Measurements from ENCODE around the gene CEACAM3.
A peak's percentile ranks its signal among the peaks of the same experiment; 100 is the strongest.

The CEACAM3 gene

DNA sequence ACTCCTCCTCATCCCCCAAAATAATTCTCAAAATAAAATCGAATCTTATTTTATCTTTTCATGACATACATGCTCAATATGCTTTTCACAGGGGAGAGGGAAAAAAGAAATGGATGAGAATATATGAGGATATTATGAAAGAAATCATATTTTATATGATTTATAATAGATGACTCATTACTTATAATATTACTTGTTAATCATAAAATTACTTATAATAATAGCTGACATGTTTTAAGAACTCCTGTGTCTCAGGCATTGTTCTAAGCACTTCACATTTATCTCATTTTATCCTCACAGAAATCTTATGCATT is 3.0 kb upstream of the CEACAM3 start:
- no peak for DNase-seq

DNA sequence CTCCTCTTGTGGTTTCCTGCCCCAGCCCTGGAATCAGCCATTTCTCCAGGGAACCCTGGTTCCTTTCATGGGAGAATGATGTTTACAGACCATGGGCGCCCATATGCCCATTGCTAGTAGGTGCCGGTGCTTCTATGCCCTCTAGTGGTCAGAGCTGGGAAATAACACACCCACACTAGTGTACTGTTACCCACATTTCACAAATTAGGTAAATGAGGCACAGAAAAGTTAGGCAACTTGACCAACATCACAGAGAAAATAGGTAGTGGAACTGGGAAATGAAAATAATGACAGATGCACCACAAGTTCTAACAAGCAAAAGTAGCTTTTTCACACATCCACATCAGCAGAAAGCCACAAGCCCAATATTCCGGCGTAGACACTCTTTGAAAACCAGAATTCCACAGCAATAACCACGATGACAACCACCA is 1.3 kb upstream of the CEACAM3 start:
- peak; percentile 67 to 71 for DNase-seq

DNA sequence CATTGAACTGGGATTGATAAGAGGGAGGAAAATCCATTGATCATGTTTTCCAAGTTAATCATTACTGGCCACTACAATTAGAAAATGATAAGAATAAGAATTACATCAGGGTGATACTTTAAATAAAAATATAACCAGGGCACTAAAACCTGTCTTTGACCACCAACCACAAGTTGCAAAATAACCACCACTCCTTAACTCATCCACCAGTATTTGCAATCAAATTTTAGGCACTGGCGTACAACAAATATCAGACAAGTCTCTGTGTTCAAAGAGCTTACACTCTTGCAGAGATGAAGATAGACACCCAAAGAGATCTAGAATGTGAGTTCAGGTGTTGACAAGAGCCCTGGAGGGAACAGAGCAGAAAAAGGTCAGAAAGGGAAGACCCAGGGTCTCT is 514 bp downstream of the CEACAM3 start:
- no peak for DNase-seq

DNA sequence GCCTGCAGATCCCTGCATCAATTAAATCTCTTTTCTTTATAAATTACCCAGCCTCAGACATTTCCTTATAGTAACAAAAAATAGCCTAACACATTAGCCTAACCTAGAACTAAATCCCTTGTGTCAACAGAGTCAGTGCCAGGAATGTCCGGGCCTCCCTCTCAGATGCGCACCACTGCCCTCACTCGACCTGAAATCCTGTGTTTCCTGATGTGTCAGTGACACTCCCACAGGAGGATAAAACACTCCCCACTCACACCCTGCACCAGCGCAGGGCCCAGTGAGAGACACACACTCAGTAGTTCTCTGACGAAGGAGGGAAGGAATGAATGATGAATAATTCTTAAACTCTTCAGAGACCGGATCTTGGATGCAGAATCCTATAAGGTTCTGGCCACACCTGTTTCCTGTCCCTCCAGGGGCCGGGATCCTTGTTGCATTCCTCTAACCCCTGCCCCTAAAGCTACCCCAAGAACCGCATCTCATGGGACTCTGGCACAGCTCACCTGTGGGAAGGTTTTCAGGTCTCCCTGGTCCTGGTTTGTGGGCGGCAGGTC is 3.1 kb downstream of the CEACAM3 start:
- no peak for DNase-seq

DNA sequence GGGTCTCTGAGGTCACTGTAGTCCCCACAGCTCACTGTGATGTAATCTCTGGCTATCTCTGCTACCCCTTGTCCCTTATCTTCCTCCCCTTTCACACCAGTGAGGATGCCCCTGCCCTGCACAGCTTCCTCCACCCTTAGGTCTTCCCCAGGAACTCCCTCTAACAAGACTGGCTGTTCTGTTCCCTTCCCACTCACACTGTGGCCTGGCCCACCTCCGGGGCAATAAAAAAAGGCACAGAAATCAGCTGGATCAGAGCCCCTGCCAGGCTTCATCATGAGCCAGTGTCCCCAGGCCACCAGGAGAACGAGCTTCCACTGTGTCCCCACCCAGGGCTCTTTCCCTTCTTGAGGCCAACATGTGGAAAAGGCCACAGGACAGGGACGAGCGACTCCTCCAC is 4.6 kb downstream of the CEACAM3 start:
- DNase-seq = no peak

DNA sequence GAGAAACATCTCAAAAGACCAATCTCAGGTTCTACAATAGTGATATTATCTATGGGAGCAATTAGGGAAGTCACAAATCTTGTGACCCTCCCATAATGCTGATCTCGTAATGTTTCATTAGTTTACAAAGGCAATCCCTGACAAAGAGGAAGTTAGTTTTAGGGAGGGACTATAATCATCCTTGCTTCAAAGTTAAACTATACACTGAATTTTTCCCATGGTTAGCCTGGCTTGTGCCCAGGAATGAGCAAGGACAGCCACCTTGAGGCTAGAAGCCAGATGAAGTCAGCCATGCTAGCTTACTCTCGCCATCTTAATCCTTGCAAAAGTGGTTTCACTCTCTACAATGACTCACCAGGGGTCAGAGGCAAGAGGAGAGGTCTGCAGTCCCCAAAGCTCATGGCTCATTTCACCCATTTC is 5.4 kb downstream of the CEACAM3 start:
- no peak for DNase-seq

DNA sequence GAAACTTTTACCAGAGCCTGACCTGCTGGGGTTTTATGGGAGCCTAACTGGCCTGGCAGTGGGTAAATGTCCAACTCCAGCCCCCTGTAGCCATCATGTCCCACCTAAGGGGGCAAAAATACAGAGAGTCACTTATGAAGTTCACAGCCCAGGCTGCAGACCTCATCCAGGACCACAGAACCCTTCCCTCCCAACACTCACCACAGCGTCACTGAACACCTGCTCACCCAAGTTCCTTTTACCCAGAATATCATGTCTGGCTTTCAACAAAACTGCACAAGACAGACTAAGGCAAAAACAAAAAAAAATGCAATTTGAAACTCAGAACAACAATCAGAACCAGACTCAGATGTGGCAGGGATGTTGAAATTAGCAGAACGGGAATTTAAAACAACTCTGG is 6.4 kb downstream of the CEACAM3 start:
- DNase-seq = peak in 1 of 2 donors; percentile 24

DNA sequence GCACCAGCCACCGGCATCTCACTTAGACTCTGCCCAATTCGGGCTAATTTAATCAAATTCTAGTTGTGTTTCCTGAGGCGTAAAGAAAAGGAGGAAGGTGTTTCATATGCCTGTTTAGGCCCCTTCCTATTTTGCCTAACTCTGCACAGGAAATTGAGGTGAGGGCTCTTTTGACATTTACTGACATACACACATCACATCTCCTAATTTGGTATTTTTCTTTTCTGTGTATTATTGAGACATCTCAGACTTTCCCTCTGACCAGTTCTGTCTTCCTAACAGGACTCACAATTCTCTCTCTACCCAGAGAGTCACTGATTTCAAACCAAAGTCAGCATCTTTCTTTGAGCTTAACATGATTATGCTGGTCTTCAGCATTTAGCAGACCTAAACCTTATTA is 7.9 kb downstream of the CEACAM3 start:
- no peak for DNase-seq

DNA sequence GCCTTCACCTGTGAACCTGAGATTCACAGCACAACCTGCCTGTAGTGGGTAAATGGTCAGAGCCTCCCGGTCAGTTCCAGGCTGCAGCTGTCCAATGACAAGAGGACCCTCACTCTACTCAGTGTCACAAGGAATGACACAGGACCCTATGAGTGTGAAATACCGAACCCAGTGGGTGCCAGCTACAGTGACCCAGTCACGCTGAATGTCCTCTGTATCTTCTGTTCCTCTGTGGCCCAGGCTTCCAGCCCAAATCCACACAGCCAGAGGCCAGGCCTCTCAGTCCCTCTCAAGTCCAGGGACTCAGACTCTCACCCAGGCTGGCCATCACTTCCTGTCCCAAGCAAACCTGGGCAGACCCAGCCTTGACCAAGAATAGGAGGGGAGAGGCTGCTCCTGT is 10.8 kb downstream of the CEACAM3 start:
- no peak for DNase-seq

DNA sequence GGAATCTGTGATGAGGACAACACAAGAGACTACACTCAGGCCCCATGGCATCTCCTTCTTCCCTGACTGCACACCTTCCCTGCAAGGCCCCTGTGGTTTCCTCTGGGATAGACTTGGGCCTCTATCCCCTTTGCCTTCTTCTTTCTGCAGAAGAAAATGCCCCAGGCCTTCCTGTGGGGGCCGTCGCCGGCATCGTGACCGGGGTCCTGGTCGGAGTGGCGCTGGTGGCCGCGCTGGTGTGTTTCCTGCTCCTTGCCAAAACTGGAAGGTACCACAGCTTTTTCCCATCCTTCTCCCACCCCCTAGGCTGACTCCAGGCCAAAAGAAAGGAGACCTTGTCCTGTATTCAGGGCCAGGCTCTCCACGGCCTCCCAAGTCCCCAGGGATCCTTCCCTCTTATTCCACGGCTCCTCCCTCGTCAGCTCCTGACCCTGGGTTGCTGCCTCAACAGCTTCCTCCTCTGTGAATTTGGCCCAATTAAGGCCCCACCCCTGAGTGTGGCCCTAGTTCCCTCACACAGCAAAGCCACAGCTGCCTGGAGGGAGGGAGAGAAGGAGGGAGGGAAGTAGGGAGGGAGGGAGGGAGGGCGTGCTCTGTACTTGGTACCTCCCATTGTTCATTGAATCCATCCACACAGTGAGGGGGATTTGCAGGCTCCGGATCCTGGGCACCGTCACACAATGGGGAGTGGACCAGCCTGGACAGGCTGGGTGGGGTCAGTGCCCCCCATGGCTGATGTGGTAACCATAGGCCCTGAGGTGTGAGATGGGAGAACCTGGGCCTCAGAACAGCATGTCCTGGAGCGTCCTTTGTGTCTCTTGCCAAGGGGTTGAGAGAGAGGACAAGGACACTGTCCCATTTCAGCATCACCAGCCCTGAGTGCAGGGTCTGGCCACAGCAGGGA is 12.5 kb downstream of the CEACAM3 start:
- DNase-seq = peak in 1 of 2 donors; percentile 51

DNA sequence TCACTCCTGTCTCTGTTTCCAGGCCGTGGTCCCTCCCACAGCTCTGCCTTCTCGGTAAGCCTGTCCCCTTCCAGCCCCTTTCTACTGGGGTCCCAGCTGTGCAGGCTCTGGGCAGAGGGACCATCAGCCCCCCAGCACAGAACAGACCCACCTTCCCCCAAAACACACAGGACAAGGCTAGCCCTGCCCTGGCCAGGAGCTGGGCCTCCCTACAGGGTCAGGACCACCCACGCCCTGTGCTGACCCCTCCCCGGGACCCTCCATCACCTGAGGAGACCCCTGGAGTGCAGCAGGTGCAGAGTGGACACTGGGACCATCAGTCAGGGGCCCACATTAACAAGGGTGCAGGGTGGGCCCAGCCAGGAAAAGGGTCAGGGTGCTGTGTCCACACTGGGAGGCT is 13.9 kb downstream of the CEACAM3 start:
- no peak for DNase-seq

DNA sequence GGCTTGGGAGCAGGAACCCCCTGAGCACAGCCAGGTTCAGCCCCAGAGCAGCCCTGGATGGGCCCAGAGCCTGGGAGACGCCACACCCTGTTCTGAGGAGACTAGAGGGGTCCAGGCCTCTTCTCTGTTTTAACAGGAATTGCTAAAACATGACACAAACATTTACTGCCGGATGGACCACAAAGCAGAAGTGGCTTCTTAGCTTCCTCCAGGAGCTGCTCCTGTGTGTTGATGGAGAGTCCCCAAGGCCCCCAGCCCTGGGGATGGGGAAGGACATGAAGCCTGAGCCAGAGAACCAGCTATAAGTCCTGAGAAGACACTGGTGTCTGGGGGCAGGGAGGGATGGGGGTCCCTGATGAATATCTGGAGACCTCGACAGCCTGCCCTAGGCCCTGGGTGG is 14.6 kb downstream of the CEACAM3 start:
- DNase-seq = peak; percentile 22 to 64

DNA sequence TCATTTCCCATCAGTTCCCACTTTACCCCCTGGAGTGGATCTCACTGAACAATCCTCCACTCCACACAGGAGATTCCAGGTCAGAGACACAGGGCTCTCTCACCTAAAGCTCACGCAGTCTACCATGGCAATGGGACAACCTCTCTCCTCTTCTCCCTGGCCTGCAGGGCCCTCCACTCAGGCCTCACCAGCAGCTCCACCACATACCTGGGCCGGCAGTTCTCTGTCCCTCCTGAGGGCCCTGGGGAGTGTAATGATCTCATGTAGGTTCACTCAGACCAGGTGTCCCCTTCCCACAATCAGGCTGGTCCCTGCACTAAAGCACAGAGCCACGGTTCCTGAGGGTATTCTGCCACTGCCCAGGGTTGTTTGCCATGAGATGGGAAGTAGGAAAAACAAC is 15.6 kb downstream of the CEACAM3 start:
- no peak for DNase-seq

DNA sequence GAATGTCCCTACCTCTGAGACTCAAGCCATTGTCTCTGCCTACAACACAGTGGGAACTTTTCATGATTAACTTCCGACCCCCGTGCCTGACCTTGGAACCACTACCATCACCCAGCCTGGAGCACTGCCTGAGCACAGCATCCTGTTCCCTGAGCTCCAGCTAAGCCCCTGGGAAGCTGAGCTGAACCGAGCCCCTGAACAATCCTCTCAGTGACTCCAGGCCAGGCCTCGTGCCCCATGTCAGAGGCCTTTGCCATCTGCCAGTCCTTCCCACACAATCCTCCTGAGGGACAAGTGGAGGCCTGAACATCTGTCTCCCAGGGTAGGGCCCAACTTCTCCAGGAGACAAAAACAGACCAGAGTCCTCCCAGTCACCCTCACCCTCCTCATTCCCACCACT is 17.5 kb downstream of the CEACAM3 start:
- no peak for DNase-seq

DNA sequence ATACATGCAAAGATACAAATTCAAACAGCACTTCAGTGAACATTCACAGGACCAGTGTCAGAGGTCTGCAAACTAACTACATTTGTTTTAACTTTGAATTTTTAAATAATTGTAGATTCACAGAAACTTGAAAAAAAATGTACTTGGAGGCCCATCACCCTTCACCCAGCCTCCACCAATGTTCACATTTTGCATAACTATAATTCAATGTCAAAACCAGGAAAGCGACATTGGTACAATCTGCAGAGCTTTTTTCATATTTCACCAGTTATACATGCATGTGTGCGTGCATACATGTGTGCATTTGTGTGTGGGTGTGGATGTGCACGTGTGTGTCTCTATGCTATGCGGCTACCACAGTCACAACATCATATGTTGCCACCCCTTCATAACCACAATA is 18.9 kb downstream of the CEACAM3 start:
- DNase-seq = no peak

DNA sequence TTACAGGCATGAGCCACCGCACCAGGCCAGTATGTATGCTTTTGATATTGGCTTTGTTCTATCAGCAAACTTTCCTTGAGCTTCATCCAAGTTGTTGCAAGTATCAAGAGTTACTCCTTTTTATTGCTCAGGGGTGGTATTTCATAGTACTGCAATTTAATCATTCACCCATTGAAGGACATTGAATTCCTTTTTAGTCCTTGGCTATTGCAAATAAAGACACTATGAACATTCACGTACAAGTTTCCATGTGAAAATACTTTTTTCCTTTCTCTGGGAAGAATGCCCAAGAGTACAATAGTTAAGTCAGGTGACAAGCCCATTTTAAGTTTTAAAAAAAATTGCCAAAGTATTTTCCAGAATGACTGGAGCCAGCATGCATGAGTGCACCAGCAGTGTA is 20.4 kb downstream of the CEACAM3 start:
- no peak for DNase-seq

DNA sequence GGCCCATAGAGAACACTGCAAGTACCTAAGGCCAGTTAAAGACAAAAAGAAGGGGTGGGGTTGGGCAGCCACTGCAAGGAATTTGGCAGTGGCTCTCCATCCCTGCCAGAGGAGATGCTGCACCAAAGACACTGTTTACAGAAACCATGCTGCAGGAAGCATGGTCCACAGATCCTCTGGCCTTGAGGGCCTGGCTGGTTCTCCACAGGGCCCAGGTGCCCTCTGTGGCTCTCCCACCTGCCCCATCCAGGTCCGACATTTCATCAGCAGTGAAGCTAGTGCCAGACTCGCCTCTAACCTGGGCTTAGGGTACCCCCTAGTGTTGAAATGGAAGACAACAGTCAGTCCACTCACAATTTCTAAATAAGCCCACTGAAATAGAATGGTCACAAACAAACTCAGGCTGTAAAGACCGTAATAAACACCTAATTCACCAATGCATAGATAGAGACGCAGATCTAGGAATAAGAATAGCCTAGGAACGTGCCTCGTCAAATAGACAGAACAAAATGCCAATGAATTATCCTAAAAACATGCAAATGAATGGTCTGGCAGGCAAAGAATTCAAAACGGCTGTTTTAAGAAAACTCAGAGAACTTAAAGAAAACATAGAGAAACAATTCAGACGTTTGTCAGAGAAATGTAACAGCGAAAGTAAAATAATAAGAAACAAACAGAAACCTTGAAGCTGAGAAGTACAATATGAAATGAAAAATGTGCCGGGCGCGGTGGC is 24.8 kb downstream of the CEACAM3 start:
- DNase-seq = peak; percentile 64 to 66

DNA sequence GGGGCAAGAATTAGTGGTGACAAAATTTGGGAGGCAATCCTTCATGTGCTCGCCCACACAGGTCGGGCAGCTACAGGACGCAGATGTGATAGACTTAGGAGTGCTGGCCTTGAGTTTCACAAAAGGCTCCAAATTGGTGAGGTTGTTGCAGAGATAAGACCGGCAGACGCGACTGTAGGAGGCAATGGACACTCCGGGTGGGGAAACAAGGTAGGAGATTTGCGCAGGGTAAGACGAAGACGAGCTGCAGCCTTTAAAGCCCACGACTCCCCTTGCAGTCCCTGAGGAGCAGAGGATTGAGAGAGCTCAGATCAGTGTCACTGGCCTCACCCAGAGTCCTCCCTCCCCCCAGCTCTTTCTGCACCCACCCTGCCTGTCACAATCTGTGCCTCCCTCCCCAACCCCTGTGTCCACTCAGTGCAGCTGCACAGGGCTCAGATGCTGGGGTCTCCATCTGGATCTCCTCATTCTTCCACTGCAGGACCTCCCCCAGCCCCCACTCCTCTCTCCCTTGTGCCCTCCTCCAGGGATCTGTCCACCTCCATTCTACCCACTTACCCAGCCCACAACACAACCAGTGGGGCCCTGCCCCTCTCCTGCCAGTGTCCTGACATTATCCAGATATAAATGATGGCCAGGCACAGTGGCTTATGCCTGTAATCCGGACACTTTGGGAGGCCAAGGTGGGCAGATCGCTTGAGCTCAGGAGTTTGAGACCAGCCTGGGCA is 41.8 kb downstream of the CEACAM3 start:
- no peak for DNase-seq

DNA sequence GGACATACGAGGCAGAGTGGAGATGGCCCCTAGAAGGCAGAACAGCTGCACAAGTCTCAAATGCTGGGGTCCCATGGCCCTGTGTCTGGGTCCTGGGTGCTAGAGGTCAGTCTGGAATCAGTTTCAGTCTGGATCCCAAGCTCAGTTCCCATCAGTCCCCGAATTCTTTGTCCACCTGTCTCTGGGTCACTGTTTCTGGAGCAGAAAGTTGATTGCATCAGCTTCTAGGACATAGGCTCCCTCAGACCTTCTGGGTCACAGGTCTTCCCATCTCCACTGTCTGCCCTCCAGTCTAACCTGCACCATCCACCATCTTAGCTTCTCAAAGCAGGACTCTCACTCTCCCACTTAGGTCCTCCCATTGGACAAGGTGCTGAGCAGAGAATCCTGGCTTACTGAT is 42.8 kb downstream of the CEACAM3 start:
- DNase-seq = no peak

DNA sequence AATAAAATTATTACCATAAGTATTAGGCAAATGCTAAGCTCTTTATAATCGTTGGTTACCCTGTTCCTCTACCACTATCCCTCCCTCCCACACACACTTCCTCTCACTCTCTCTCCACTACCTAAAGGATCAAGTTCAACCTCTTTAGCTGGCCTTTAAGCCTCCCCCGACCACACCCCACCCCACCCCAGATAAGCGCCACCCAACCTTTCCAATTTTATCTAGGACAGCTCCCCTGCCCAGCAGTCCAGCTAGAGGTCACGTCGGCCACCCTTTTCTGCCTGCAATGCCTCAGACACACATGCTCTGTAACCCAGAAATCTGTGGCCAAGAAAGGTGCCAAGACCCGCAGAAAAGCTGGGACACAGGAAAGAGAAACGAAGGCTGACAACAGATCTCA is 47.0 kb downstream of the CEACAM3 start:
- no peak for DNase-seq

DNA sequence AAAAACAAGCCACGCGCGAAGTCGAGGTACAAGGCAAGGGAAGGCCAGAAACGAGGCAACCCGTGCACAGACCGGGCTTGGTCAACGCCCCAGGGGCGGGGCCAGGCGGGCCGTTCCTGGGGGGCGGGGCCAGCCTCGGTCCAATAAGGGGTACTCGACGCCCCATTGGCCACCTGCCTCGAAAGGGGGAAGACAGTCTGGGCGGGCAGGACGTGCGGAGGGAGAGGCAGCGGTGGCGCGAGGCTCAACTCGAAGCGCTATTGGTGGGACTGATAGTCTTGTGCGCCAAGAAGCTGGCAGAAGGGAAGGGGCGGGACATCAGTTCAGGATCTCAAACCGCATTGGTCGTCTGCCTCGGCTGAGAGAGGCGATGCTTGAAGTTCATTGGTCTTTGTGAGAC is 48.2 kb downstream of the CEACAM3 start, which contains the start of gene LYPD4:
TSS of gene LYPD4 (minus strand) at position 83 of the 400 bp plus-strand sequence. CDS start 5,398 bp downstream, outside the sequence.
- no peak for DNase-seq

DNA sequence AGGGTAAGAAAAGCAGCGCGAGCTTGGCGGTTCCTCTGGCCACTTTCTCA is 48.4 kb downstream of the CEACAM3 start, which contains the start of gene DMRTC2:
TSS of gene DMRTC2 (plus strand) at position 42 of the 50 bp plus-strand sequence. CDS start 2,387 bp downstream, outside the sequence.
- no peak for DNase-seq

DNA sequence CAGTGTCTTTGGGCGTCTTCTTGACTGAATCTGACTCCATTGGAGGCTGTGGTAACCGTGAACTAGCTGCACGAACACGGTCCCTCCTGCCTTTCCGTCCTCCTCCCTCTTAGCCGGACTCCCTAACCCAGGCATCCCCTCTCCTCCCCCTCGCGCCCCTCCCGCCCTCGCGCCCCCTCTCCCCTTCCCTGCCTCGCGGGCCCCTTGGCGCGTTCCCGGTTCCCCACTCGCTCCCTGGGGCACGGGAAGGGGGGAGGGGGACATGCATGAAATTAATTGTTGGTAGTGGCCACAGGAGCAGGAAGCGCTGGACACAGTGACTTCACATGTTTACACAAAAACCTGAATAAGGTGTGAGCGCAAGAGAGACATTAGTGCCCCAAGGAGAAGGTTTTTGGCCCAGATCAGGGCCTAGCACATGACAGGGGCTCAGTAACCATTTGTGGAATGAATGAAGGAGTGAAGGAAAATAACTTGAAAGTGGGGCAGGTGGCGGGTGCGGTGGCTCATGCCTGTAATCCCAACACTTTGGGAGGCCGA is 48.7 kb downstream of the CEACAM3 start:
- no peak for DNase-seq

Measured in CD4-positive, alpha-beta T cell treated with Interleukin-4 for 1 hour (primary cell).